A673 (cell line): ENCODE results near the gene SLC4A7. TPM values are rescaled to one million over a fixed set of nuclear protein-coding genes. Genes with fewer than 3 reads are reported as not detected.

Experiments used
- BruUV-seq: library from RNA; stranded (reverse); fragments of 400-500 nt; replicated peaks from 2 replicates; lab custom pipeline; 2021; lab: Mats Ljungman, UMichigan
- CTCF ChIA-PET: fragments of 300-600 bp; sonication (Branson Sonifier 250); formaldehyde crosslinking; loops from one replicate; lab custom pipeline; 2022; ENCODE audit warnings: antibody characterized with exemption; lab: Charles Lee
- POLR2A ChIA-PET: fragments of 300-600 bp; sonication (Branson Sonifier 250); formaldehyde crosslinking; loops from one replicate; lab custom pipeline; 2022; ENCODE audit warnings: antibody characterized with exemption; ENCODE audit not compliant: low non-redundant PET; lab: Charles Lee
- DNase-seq: peaks from one replicate; pipeline ENCODE4 v3.0.0-alpha.2; 2015; ENCODE audit warnings: low spot score
- H3K27ac ChIP-seq: fragments of 200-600 bp; sonication (generic); 2 replicates; pipeline ENCODE4 v1.5.1; 2016; ENCODE audit warnings: mixed run types, low read depth, mild to moderate bottlenecking, mixed read lengths, antibody characterized with exemption, low read length; ENCODE audit not compliant: poor library complexity, severe bottlenecking
- H3K27me3 ChIP-seq: fragments of 200-600 bp; sonication (generic); replicated peaks from 2 replicates; pipeline ENCODE4 v1.6.1; 2017; ENCODE audit warnings: mixed run types, low read depth, mild to moderate bottlenecking, mixed read lengths, antibody characterized with exemption, low read length; ENCODE audit not compliant: insufficient read depth, poor library complexity
- H3K36me3 ChIP-seq: fragments of 200-600 bp; sonication (generic); 2 replicates; pipeline ENCODE4 v1.6.1; 2016; ENCODE audit warnings: mixed run types, mild to moderate bottlenecking, mixed read lengths, antibody characterized with exemption, low read length; ENCODE audit not compliant: insufficient read depth, poor library complexity, severe bottlenecking
- H3K4me1 ChIP-seq: fragments of 200-600 bp; sonication (generic); 2 replicates; pipeline ENCODE4 v1.6.1; 2017; ENCODE audit warnings: mixed run types, mild to moderate bottlenecking, mixed read lengths, antibody characterized with exemption, low read length; ENCODE audit not compliant: insufficient read depth, poor library complexity, severe bottlenecking
- H3K4me3 ChIP-seq: fragments of 200-600 bp; sonication (generic); 2 replicates; pipeline ENCODE4 v1.5.1; 2016; ENCODE audit warnings: low read depth, mixed run types, mild to moderate bottlenecking, mixed read lengths, low read length; ENCODE audit not compliant: poor library complexity, severe bottlenecking
- H3K9me3 ChIP-seq: fragments of 200-600 bp; sonication (generic); 2 replicates; pipeline ENCODE4 v1.6.1; 2016; ENCODE audit warnings: mixed run types, low read depth, mild to moderate bottlenecking, mixed read lengths, antibody characterized with exemption, low read length; ENCODE audit not compliant: poor library complexity, severe bottlenecking
- CTCF ChIP-seq: fragments of 300-800, 200-600 bp; sonication (generic); conservative IDR thresholded peaks from 2 replicates; pipeline ENCODE4 v1.5.1; 2017; ENCODE audit warnings: low read depth, mild to moderate bottlenecking, antibody characterized with exemption, low read length, moderate library complexity, mixed read lengths
- EZH2 ChIP-seq: fragments of 200-600 bp; sonication (generic); IDR thresholded peaks from 2 replicates; pipeline ENCODE4 v1.6.1; 2017; ENCODE audit warnings: borderline replicate concordance, low read depth, mild to moderate bottlenecking, mixed read lengths, antibody characterized with exemption, low read length; ENCODE audit not compliant: poor library complexity, severe bottlenecking
- intact Hi-C: fragments of 100-400 bp; cut with micrococcal nuclease; formaldehyde crosslinking; loops from one replicate; pipeline ENCODE4 v1.10.0; 2022; ENCODE audit not compliant: unreplicated experiment
- total RNA-seq: library from RNA; stranded (reverse); gene quantifications from 2 replicates; pipeline ENCODE4 v1.2.3, GENCODE V29; 2021

Gene SLC4A7
- total RNA-seq, 1 experiment from 2014 or later = 22.6 TPM

DNA sequence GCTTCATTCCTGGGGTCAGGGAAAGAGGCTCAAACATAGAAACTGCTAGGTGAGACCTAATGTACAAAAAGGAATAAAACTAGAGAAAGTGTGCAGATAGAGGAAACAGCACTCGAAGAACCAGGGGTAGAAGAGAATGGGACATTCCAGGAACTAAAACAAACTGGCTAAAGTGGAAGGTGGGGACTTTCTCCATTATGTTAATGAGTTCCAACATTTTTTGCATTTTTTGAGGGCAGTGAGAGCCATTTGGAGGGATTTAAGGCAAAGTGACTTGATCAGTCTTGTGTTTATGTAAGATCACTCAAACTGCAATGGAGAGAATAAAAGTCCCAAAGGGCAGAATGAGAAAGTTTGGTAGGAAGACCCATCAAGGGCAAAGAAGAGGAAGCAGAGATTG lies 20.6 kb upstream of the SLC4A7 start:
- no TSS peak for BruUV-seq
- Histone ChIP-seq H3K27me3 (no peaks in the 10 kb centered on the region), H3K4me3 (no peak overlapping the region), H3K27ac (no peak overlapping the region), H3K9me3 (no peaks in the 10 kb centered on the region), H3K4me1 (no peaks in the 10 kb centered on the region), H3K36me3 (no peaks in the 10 kb centered on the region)
- no peak for DNase-seq
- ChIA-PET CTCF (no interaction called here), POLR2A (no interaction called here)
- intact Hi-C loops = no loop called here
- TF ChIP-seq CTCF = no peak
- TF ChIP-seq EZH2 = no peak

GRCh38 chr3:27503526-27503925 lies 19.3 kb upstream of the SLC4A7 start:
- Histone ChIP-seq H3K4me1 (no peaks in the 10 kb centered on the region), H3K4me3 (no peak overlapping the region), H3K27ac (no peak overlapping the region), H3K36me3 (no peaks in the 10 kb centered on the region), H3K27me3 (no peaks in the 10 kb centered on the region), H3K9me3 (no peaks in the 10 kb centered on the region)
- no peak for TF ChIP-seq EZH2
- no peak for TF ChIP-seq CTCF
- DNase-seq = no peak
- no TSS peak for BruUV-seq
- intact Hi-C loops = no loop called here
- CTCF ChIA-PET = no interaction called here
- POLR2A ChIA-PET = no interaction called here

DNA sequence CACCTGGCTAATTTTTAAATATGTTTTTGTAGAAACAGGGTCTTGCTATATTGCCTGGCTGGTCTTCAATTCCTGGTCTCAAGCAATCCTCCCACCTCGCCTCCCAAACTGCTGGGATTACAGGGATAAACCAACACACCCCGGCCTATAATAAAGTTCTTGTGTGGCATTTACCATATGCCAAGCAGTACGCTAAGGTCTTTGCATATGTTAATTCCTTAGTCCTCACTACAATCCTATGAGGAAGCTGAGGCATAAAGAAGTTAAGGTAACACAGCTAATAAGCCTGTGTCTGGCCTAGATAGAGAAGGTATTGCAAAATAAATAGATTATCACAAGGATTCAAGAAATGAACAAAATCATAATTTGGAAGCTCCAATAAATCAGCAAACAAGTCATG lies 17.6 kb upstream of the SLC4A7 start:
- ChIA-PET POLR2A (no interaction called here), CTCF (no interaction called here)
- Histone ChIP-seq H3K4me1 (no peaks in the 10 kb centered on the region), H3K27me3 (no peaks in the 10 kb centered on the region), H3K27ac (no peak overlapping the region), H3K4me3 (no peak overlapping the region), H3K9me3 (no peaks in the 10 kb centered on the region), H3K36me3 (no peaks in the 10 kb centered on the region)
- intact Hi-C loops = no loop called here
- DNase-seq = no peak
- TF ChIP-seq CTCF (no peak), EZH2 (no peak)
- BruUV-seq = no TSS peak
